A549 treated with CpdA at 1 μM for 4 hours (cell line): ENCODE results near the gene TRMT1. TPM values are rescaled to one million over a fixed set of nuclear protein-coding genes. Genes with fewer than 3 reads are reported as not detected.

Source experiments
- total RNA-seq: library from RNA; stranded (reverse); fragments of 200-300 nt; extraction: Qiagen RNA extraction; gene quantifications from 5 replicates; pipeline ENCODE4 v1.2.3, GENCODE V29; 2022; ENCODE audit warnings: low read depth

Gene TRMT1
- total RNA-seq: 39.1 to 48.0 TPM (median 46.0 TPM) in 5 replicates

DNA sequence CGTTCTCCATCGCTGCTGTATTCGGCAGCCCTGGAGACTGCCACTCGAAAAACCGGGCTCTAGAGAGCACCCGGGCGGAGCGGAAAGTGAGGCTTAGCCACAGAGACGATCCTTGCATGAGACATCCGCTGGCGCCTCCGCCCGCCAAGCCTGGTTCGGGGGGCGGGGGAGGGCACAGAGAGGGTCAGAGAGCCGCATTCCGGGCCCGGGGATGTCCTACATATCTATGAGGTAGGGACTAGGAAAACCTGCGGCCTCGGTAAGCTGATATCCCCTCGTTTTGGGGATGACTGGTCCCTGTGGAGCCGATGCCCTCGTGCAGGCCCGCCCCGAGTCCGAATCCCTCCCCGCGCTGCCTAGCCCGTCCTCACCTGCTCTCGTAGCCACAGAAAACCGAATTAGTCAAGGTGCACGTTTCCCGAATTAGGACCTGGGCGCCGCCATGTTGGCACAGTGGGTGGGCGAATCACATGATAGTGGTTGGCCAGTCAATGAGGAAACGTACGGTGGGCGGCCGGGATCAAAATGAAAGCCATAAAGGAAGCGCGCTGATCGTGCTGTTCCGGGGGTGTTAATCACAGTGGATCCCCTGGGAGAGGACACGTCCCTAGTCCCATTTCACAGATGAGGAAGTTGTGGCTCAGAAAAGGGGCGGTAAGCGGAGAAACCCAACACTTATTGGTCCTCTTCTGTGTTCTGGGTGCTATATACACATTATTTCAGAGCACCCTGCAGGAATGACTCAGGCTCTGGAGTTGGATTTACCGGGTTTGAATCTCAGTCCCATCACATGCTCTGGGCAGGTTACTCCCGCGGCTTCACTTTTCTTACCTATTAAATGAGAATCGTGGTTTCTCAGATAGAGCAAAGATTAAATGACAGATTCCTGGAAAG is at the start of gene TRMT1:
TSS of gene TRMT1 (minus strand) at position 459 of the 894 bp plus-strand sequence. CDS start at position 118, 341 bp downstream.

DNA sequence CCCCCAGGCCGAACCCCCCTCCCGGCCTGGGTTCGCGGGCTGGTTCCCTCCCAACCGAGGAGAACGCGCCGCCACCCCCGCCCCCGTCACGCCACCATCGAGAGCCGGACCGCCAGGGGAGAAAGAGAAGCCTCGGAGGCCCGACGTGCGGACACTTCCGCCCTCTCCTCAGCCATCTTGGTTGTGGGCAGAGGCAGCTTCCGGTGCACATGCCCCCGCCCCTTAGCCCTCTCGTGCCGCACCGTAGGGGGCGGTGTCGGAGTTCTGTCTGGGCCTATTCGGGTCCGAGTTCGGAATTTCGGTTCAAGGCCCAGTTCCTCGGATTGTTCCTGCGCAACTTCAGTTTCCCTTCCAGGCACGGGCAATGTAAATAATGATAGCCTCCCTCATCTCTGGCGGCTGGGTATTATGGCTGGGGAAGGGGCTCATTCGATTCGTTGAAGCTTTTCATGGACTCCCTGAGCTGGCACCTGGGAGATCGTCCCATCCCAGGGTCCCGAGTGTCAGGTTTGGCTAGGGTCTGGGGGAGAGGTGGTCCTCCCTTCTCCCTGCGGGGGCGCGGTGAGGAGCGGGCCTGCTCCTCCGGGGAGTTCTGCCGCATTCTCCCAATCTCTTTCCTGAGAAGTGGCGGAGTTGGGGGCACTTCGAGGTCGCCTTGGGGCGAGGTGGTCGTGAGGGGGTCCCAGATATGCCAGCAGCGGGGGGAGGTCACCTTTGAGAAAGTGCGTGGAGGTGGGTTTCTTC is 33.8 kb upstream of the TRMT1 start, which contains the start of the genes IER2 and STX10:
TSS of gene IER2 (plus strand) at position 225 of the 744 bp plus-strand sequence. CDS start 2,776 bp downstream, outside the sequence.
TSS of gene STX10 (minus strand) at position 189 of the 744 bp plus-strand sequence. CDS start 202 bp downstream, outside the sequence.

DNA sequence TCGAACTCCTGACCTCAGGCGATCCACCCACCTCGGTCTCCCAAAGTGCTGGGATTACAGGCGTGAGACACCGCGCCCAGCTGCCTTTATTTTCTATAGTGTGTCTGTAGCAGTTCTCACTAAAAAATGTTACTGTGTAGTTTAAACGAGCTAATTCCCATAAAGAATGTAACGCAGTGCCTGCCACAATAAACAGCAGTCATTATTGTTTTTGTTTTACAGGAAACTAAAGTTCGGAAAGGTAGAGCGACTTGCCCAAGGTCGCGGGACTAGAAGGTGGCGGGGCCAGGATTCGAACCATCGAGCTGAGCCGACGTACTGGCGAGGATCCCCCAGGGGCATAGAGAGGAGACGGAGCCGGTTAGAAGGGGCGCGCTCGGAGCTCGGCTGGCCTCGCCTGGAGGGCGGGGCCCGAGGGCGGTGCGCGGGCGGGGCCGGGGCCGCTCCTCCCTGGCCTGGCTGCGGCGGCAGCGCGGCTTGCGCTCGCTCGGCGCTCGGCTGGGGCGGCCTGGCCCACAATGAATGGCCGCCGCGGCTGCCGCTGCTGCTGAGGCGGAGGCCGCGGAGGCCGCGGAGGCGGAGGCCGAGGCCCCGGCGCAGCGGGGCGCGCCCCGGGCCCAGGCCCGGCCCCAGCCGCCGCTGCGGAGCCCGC is 1.4 kb upstream of the TRMT1 start, which contains the start of gene NACC1:
TSS of gene NACC1 (plus strand) at position 493 of the 652 bp plus-strand sequence. CDS start 16,944 bp downstream, outside the sequence.

DNA sequence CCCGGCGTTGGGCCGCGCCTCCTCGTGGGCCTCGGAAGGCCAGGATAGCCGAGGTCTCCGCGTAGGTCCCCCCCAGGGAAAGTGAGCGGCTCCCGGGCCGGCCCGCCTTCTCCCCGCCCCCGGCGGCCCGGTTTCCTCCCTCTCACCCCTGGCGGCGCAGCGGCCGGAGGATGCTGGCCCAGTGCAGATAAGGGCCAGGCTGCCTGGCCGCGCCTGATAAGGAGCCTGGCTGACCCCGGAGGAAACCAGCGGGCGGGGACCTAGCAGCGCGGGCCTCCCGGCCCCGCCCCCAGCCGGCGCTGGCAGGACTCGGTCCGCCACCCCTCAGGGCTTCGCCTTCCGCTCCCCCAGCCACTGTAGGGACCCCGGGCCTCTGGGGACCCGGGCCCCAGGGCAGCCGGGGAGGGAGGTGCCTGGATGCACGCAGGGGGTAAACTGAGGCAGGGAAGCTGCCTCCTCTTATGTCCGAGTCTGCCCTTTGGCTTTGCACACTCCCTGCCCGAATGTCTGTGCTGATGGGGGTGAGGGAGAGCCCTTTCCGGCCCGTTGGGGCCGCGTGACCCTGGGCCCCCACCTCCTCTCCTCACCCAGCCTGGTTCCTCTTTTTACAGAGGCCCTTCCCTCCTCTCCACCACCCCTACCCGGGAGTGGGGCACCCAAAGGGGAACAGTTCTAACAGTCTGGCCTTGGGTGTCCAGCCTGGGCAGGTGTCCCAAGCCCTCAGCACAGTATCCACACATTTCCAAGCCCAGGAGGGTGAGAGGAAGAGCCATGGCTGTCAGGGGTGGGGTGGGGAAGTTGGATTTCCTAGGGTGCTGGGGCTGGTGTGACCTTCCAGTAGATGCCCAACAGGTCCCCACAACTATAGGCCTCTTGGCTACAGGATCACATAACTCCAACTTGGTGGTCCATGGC is 13.6 kb downstream of the TRMT1 start, which contains the start of gene LYL1:
TSS of gene LYL1 (minus strand) at position 193 of the 915 bp plus-strand sequence. CDS start 1,687 bp downstream, outside the sequence.

Other genes starting within 250 kb of the TRMT1 start
- 26.4 to 33.8 TPM (median 31.6 TPM) in 5 replicates for gene DNASE2, start 235.3 kb downstream of the TRMT1 start, total RNA-seq
- 0.08 TPM in 1 of 5 replicates, not detected in the others for gene KLF1, start 229.5 kb downstream of the TRMT1 start, total RNA-seq
- 8.9 to 12.5 TPM (median 9.9 TPM) in 5 replicates for gene GCDH, start 225.6 kb downstream of the TRMT1 start, total RNA-seq
- 0.23 to 0.55 TPM (median 0.40 TPM) in 5 replicates for gene SYCE2, start 197.4 kb downstream of the TRMT1 start, total RNA-seq
- gene FARSA, start 183.0 kb downstream of the TRMT1 start, total RNA-seq: 77.7 to 87.4 TPM (median 81.4 TPM) in 5 replicates
- 606 to 640 TPM (median 607 TPM) in 5 replicates for gene CALR, start 178.1 kb downstream of the TRMT1 start, total RNA-seq
- 73.6 to 84.7 TPM (median 79.2 TPM) in 5 replicates for gene RAD23A, start 170.9 kb downstream of the TRMT1 start, total RNA-seq
- 30.1 to 55.5 TPM (median 52.4 TPM) in 5 replicates for gene GADD45GIP1, start 159.5 kb downstream of the TRMT1 start, total RNA-seq
- 0.09 to 0.16 TPM in 2 of 5 replicates, not detected in the others for gene DAND5, start 147.2 kb downstream of the TRMT1 start, total RNA-seq
- gene NFIX, start 121.3 kb downstream of the TRMT1 start, total RNA-seq: 3.8 to 5.0 TPM (median 4.2 TPM) in 5 replicates
- gene LYL1, start 13.9 kb downstream of the TRMT1 start, total RNA-seq: 0.62 to 1.0 TPM (median 0.77 TPM) in 5 replicates
- gene NACC1, start 1.5 kb upstream of the TRMT1 start, total RNA-seq: 34.1 to 43.7 TPM (median 40.6 TPM) in 5 replicates
- gene STX10, start 33.6 kb upstream of the TRMT1 start, total RNA-seq: 42.3 to 63.0 TPM (median 60.7 TPM) in 5 replicates
- 60.3 to 91.4 TPM (median 81.0 TPM) in 5 replicates for gene IER2, start 33.7 kb upstream of the TRMT1 start, total RNA-seq